Pancreas (tissue), 10 donors: ENCODE results near the gene C11orf98. TPM values are rescaled to one million over a fixed set of nuclear protein-coding genes. Genes with fewer than 3 reads are reported as not detected.

ENCODE experiments used
- ATAC-seq, 4 donors: fragments of 200-7000 bp; cut with Tn5 transposase; one replicate each; pipeline versions ENCODE4 v1.8.0 to v1.9.1; 2020; ENCODE audit warnings: mild to moderate bottlenecking in 4 of 4, moderate library complexity in 4 of 4
- DNase-seq, 6 donors: peaks; one replicate each; pipeline ENCODE4 v3.0.0-alpha.2; 2020
- FAIRE-seq: peaks from 2 replicates; lab custom pipeline; 2012; peaks lifted over from hg19 to GRCh38; lab: Jason Lieb, UNC
- H3K27ac ChIP-seq, 4 donors: fragments of 200-600 bp; sonication (generic); 1 replicate in 3 of 4; 2 replicates in 1 of 4; pipeline versions ENCODE4 v1.5.0 to v1.8.0; 2020
- H3K27me3 ChIP-seq, 4 donors: fragments of 200-600 bp; one replicate each; pipeline ENCODE4 v1.8.0; 2021
- H3K36me3 ChIP-seq, 3 donors: fragments of 200-600 bp; sonication (generic) in 1 of 3; one replicate each; pipeline versions ENCODE4 v1.5.0 to v1.8.0; 2020 to 2021
- H3K4me1 ChIP-seq, 3 donors: fragments of 200-600 bp; one replicate each; pipeline ENCODE4 v1.8.0; 2021
- H3K4me3 ChIP-seq, 4 donors: fragments of 200-600 bp; sonication (generic) in 2 of 4; one replicate each; pipeline versions ENCODE4 v1.5.0 to v1.8.0; 2020 to 2021
- H3K9me3 ChIP-seq, 4 donors: fragments of 200-600 bp; one replicate each; pipeline ENCODE4 v1.8.0; 2021
- WGBS, 2 donors: extraction: QIAGEN DNeasy Blood & Tissue Kit; methylation state at CpG; one replicate each; pipeline ENCODE4 v1.1.7; 2013; 5-methylcytosine and 5-hydroxymethylcytosine counted together
- intact Hi-C, 3 donors: fragments of 100-400 bp; cut with DNase I; formaldehyde crosslinking; loops; one replicate each; pipeline versions ENCODE4 v1.11.1 to v1.14.2; 2022
- polyA plus RNA-seq, 2 donors: library from polyadenylated mRNA; stranded (reverse); fragments of 200-250 nt; gene quantifications; one replicate each; pipeline ENCODE4 v1.2.3, GENCODE V29; 2013
- total RNA-seq, 6 donors: library from RNA; stranded (reverse); fragmentation: NEBNext Ultra II Directional in 4 of 6; extraction: Animal tissue kit (Norgen Biotek cat#: 25700) in 4 of 6; gene quantifications; one replicate each; pipeline versions ENCODE4 v1.2.1 to v1.2.4, GENCODE V29; 2021 to 2023
- TF ChIP-seq, protein P1 (sequence below), 4 donors: fragments of 200-600 bp; sonication (generic) in 3 of 4; IDR thresholded peaks; one replicate each; pipeline versions ENCODE4 v1.5.0 to v1.8.0; 2021; ENCODE audit warnings: antibody characterized with exemption in 4 of 4
- donor health status: healthy with polysubstance abuse.
- donor health status: DM: no; HTN: no; CAD: no; lungs with moderate emphysema.
- donor health status: DM: no; HTN: no; CAD: no.
- donor health status: control.
- donor health status: control.
- donor health status: Bipolar disorder and iron deficiency.
- donor health status: DM: yes; HTN: yes; CAD: no.
- donor health status: DM: no; HTN: no; CAD: no.
- donor health status: DM: no; HTN: no; CAD: no.
- donor health status: DM: yes; HTN: yes; CAD: no.

Gene C11orf98
- total and polyA plus RNA-seq, 8 donors = 13.2 to 70.8 (median 18.3) TPM

DNA sequence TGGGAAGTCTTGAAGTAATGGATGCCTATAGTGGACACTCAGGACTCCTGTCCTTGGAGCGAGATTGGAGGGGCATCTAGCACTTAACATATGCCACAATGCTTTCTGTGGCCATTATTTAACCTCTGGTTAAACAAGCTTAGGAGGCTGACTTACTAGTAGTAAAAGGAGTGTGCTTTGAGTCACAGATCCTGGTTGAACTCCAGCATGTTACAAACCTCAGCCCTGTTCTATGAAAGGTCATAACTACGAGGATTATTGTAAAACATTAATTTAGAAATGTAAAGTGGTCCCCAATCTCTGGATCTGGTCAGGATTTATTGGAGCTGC, 8.2 kb upstream of the C11orf98 start:
- H3K4me1 ChIP-seq = peaks cover 11 to 37% (median 27%) of the 10 kb centered on the region in 3 donors
- WGBS, 2 donors = 53 to 61% methylated on average over 2 of the region's 2 CpGs
- no peak for DNase-seq
- no peak for FAIRE-seq
- H3K27me3 ChIP-seq = no peaks in the 10 kb centered on the region
- intact Hi-C loops = no loop called here
- ATAC-seq = no peak
- H3K4me3 ChIP-seq = no peak overlapping the region
- TF ChIP-seq, protein P1, sequence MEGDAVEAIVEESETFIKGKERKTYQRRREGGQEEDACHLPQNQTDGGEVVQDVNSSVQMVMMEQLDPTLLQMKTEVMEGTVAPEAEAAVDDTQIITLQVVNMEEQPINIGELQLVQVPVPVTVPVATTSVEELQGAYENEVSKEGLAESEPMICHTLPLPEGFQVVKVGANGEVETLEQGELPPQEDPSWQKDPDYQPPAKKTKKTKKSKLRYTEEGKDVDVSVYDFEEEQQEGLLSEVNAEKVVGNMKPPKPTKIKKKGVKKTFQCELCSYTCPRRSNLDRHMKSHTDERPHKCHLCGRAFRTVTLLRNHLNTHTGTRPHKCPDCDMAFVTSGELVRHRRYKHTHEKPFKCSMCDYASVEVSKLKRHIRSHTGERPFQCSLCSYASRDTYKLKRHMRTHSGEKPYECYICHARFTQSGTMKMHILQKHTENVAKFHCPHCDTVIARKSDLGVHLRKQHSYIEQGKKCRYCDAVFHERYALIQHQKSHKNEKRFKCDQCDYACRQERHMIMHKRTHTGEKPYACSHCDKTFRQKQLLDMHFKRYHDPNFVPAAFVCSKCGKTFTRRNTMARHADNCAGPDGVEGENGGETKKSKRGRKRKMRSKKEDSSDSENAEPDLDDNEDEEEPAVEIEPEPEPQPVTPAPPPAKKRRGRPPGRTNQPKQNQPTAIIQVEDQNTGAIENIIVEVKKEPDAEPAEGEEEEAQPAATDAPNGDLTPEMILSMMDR (IDR thresholded peaks at IDR 0.05) = no peak
- H3K36me3 ChIP-seq = peaks cover 0 to 4% (median 0%) of the 10 kb centered on the region in 3 donors
- no peak overlapping the region for H3K27ac ChIP-seq
- no peaks in the 10 kb centered on the region for H3K9me3 ChIP-seq

DNA sequence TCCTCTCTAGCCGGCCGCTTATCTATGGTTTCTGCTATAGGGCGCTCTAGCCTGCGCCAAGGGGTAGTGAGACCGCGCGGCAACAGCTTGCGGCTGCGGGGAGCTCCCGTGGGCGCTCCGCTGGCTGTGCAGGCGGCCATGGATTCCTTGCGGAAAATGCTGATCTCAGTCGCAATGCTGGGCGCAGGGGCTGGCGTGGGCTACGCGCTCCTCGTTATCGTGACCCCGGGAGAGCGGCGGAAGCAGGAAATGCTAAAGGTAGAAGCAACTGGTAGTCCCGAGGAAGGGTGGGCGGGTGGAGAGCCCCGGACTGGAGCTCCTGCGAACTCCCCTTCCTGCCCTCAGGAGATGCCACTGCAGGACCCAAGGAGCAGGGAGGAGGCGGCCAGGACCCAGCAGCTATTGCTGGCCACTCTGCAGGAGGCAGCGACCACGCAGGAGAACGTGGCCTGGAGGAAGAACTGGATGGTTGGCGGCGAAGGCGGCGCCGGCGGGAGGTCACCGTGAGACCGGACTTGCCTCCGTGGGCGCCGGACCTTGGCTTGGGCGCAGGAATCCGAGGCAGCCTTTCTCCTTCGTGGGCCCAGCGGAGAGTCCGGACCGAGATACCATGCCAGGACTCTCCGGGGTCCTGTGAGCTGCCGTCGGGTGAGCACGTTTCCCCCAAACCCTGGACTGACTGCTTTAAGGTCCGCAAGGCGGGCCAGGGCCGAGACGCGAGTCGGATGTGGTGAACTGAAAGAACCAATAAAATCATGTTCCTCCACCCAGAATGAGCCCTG, 6.8 kb upstream of the C11orf98 start, which contains the start of the genes LBHD1 and UQCC3:
LBHD1 (minus strand) TSS at position 660 of the 782 bp plus-strand sequence. CDS start 2,236 bp downstream, outside the sequence.
UQCC3 (plus strand) TSS at position 66 of the 782 bp plus-strand sequence; CDS start at position 139, 73 bp downstream.
- H3K4me1 ChIP-seq = peaks cover 11 to 37% (median 30%) of the 10 kb centered on the region in 3 donors
- FAIRE-seq = no peak

DNA sequence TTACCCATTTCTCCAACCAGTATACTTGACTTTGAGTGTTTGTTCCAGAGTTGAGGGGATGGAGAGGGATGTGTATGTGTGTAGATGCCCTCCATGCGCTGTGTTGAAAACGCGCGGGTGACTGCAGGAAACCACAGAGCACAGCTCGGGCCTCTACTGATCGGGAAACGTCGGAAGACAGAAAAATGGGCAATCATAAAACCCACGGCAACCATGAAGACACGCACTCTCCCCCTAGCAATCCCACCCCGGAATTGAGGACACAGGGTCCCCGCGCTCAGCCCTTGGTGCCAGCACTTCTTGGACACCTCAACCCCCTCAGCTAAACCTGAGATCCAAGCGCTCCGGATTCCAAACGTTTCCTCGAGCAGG, 6.2 kb upstream of the C11orf98 start:
- H3K9me3 ChIP-seq = no peaks in the 10 kb centered on the region
- peak in 1 of 6 donors; percentile 10 for DNase-seq
- peaks cover 11 to 43% (median 30%) of the 10 kb centered on the region in 3 donors for H3K4me1 ChIP-seq
- no peaks in the 10 kb centered on the region for H3K27me3 ChIP-seq
- H3K4me3 ChIP-seq = peak overlapping the region; percentile 72 to 95 (median 86)
- TF ChIP-seq, protein P1 (IDR thresholded peaks at IDR 0.05) = no peak
- peak overlapping the region; percentile 52 to 91 (median 83) for H3K27ac ChIP-seq
- FAIRE-seq = no peak
- WGBS, 2 donors = 0% methylated on average over 17 of the region's 17 CpGs
- H3K36me3 ChIP-seq = no peaks in the 10 kb centered on the region
- intact Hi-C loops = no loop called here
- ATAC-seq = peak; percentile 11 to 39 (median 26)

More for the DNA sequence above, 6.8 kb upstream of the C11orf98 start, which contains the start of the genes LBHD1 and UQCC3:
- DNase-seq = peak; percentile 71 to 88 (median 78)
- H3K36me3 ChIP-seq = peaks cover 0 to under 1% (median 0%) of the 10 kb centered on the region in 3 donors
- peak within 1 kb of the TSS; percentile 52 to 91 (median 83) for H3K27ac ChIP-seq
- intact Hi-C loops = no loop called here
- no peaks in the 10 kb centered on the region for H3K9me3 ChIP-seq
- peak; percentile 71 to 86 (median 84) for ATAC-seq
- H3K27me3 ChIP-seq = no peaks in the 10 kb centered on the region
- WGBS, 2 donors = 0 to 1% methylated on average over 55 to 59 of the region's 59 CpGs
- TF ChIP-seq, protein P1 (IDR thresholded peaks at IDR 0.05) = no peak
- H3K4me3 ChIP-seq = peak within 1 kb of the TSS; percentile 72 to 95 (median 86)

DNA sequence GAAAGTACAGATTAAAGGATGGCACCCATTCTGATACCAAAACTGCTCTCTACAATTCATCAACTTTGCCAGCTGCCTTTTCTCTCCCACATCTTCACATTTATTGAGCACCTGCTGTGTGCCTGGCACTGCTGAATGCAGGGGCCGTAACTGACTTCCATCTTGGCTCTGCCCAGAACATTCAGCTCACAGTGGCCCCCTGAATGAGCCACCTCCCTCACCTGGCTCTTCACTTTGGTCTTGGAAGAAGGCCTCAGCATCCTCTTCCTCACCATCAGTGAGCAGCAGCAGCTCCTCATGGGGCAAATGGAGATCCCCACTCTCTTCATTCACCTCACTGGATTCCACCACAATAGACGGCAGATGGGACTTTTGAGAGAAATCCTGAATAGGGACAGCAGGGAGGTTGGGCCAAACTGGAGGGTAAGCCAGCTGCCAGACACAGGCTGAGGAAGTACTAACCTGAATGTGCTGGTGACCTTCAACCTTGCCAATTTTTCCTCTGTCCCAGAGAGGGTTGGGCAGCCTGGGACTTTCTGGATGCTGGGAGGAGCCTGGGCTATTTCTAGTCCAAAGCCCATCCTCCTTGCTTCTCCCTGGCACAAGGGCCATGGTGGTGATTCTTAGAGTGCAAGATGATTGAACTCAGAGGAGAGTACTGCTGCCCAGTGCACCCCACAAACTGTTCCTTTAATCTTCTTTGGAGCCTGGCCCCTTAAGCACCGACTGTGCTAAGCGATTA, 4.6 kb upstream of the C11orf98 start:
- ATAC-seq (peak; percentile 24 to 50 (median 38)), FAIRE-seq (no peak), DNase-seq (peak in 5 of 6 donors; percentile 69 to 81 (median 71))
- 34 to 46% methylated on average over 4 of the region's 4 CpGs for WGBS, 2 donors
- TF ChIP-seq, protein P1 (IDR thresholded peaks at IDR 0.05) = no peak
- no peaks in the 10 kb centered on the region for H3K9me3 ChIP-seq
- intact Hi-C loops = no loop called here
- peak overlapping the region in 3 of 4 donors; percentile 10 to 86 (median 29) for H3K27ac ChIP-seq
- peaks cover 11 to 45% (median 30%) of the 10 kb centered on the region in 3 donors for H3K4me1 ChIP-seq
- H3K36me3 ChIP-seq = no peaks in the 10 kb centered on the region
- no peaks in the 10 kb centered on the region for H3K27me3 ChIP-seq
- H3K4me3 ChIP-seq = no peak overlapping the region
